Measurements from ENCODE around the gene SLC6A6. TPM values are rescaled to one million over a fixed set of nuclear protein-coding genes. Genes with fewer than 3 reads are reported as not detected.
"Not testable (repeated sequence)": the region's sequence is repeated elsewhere in the genome, so short reads cannot be mapped to it uniquely, and the experiment has no call there.

The SLC6A6 gene
- total and polyA plus RNA-seq, 4 donors, result 14.3 to 19.7 (median 16.9) TPM

GRCh38 chr3:14431917-14432834 lies 29.8 kb downstream of the SLC6A6 start:
- Histone ChIP-seq H3K27ac (ENCODE audit: low read depth, low read length) (no peak overlapping the region), H3K36me3 (ENCODE audit: control insufficient read depth, insufficient read depth, low read length) (peaks cover 10% of the 10 kb centered on the region), H3K4me3 (ENCODE audit: low read depth, low read length) (no peak overlapping the region), H3K9me3 (ENCODE audit: control insufficient read depth, insufficient read depth, low read length) (no peaks in the 10 kb centered on the region), H3K4me1 (ENCODE audit: control insufficient read depth, insufficient read depth, low read length) (peaks cover 57% of the 10 kb centered on the region), H3K27me3 (ENCODE audit: control insufficient read depth, insufficient read depth, low read length) (no peaks in the 10 kb centered on the region)
- DNase-seq (ENCODE audit: low read depth in 4 of 6, low spot score in 6 of 6), result peak in 1 of 6 donors; percentile 43
- WGBS (ENCODE audit: insufficient coverage), result 59% methylated on average over 14 of the region's 14 CpGs

- peaks cover 53% of the 10 kb centered on the region for H3K4me1 ChIP-seq (ENCODE audit: control insufficient read depth, insufficient read depth, low read length)
- no peaks in the 10 kb centered on the region for H3K9me3 ChIP-seq (ENCODE audit: control insufficient read depth, insufficient read depth, low read length)
- H3K27me3 ChIP-seq (ENCODE audit: control insufficient read depth, insufficient read depth, low read length), result no peaks in the 10 kb centered on the region
- H3K36me3 ChIP-seq (ENCODE audit: control insufficient read depth, insufficient read depth, low read length), result peaks cover 6% of the 10 kb centered on the region
- H3K27ac ChIP-seq (ENCODE audit: low read depth, low read length), result no peak overlapping the region
- no peak for DNase-seq (ENCODE audit: low read depth in 4 of 6, low spot score in 6 of 6)
- 91% methylated on average over 7 of the region's 8 CpGs for WGBS (ENCODE audit: insufficient coverage)
- H3K4me3 ChIP-seq (ENCODE audit: low read depth, low read length), result no peak overlapping the region
These were observed 30.7 kb downstream of the SLC6A6 start for GRCh38 chr3:14433106-14433505.

- peaks cover 53% of the 10 kb centered on the region for H3K4me1 ChIP-seq (ENCODE audit: control insufficient read depth, insufficient read depth, low read length)
- DNase-seq (ENCODE audit: low read depth in 4 of 6, low spot score in 6 of 6), result no peak
- H3K36me3 ChIP-seq (ENCODE audit: control insufficient read depth, insufficient read depth, low read length), result peaks cover 6% of the 10 kb centered on the region
- H3K9me3 ChIP-seq (ENCODE audit: control insufficient read depth, insufficient read depth, low read length), result no peaks in the 10 kb centered on the region
- no peak overlapping the region for H3K4me3 ChIP-seq (ENCODE audit: low read depth, low read length)
- WGBS (ENCODE audit: insufficient coverage), result 70% methylated on average over 3 of the region's 4 CpGs
- no peaks in the 10 kb centered on the region for H3K27me3 ChIP-seq (ENCODE audit: control insufficient read depth, insufficient read depth, low read length)
- H3K27ac ChIP-seq (ENCODE audit: low read depth, low read length), result no peak overlapping the region
These were observed 31.7 kb downstream of the SLC6A6 start for GRCh38 chr3:14434126-14434497.

GRCh38 chr3:14434498-14435151 lies 32.2 kb downstream of the SLC6A6 start:
- H3K27me3 ChIP-seq (ENCODE audit: control insufficient read depth, insufficient read depth, low read length), result no peaks in the 10 kb centered on the region
- no peaks in the 10 kb centered on the region for H3K9me3 ChIP-seq (ENCODE audit: control insufficient read depth, insufficient read depth, low read length)
- WGBS (ENCODE audit: insufficient coverage), result 61% methylated on average over 12 of the region's 12 CpGs
- H3K27ac ChIP-seq (ENCODE audit: low read depth, low read length), result no peak overlapping the region
- H3K36me3 ChIP-seq (ENCODE audit: control insufficient read depth, insufficient read depth, low read length), result peaks cover 6% of the 10 kb centered on the region
- no peak for DNase-seq (ENCODE audit: low read depth in 4 of 6, low spot score in 6 of 6)
- H3K4me3 ChIP-seq (ENCODE audit: low read depth, low read length), result no peak overlapping the region
- H3K4me1 ChIP-seq (ENCODE audit: control insufficient read depth, insufficient read depth, low read length), result peaks cover 58% of the 10 kb centered on the region

GRCh38 chr3:14435175-14436014 lies 33.0 kb downstream of the SLC6A6 start:
- H3K9me3 ChIP-seq (ENCODE audit: control insufficient read depth, insufficient read depth, low read length), result no peaks in the 10 kb centered on the region
- H3K4me1 ChIP-seq (ENCODE audit: control insufficient read depth, insufficient read depth, low read length), result peaks cover 66% of the 10 kb centered on the region
- WGBS (ENCODE audit: insufficient coverage), result 76% methylated on average over 16 of the region's 18 CpGs
- no peak for DNase-seq (ENCODE audit: low read depth in 4 of 6, low spot score in 6 of 6)
- no peak overlapping the region for H3K27ac ChIP-seq (ENCODE audit: low read depth, low read length)
- peaks cover 6% of the 10 kb centered on the region for H3K36me3 ChIP-seq (ENCODE audit: control insufficient read depth, insufficient read depth, low read length)
- no peaks in the 10 kb centered on the region for H3K27me3 ChIP-seq (ENCODE audit: control insufficient read depth, insufficient read depth, low read length)
- H3K4me3 ChIP-seq (ENCODE audit: low read depth, low read length), result no peak overlapping the region

GRCh38 chr3:14436954-14437281 lies 34.5 kb downstream of the SLC6A6 start:
- no peaks in the 10 kb centered on the region for H3K9me3 ChIP-seq (ENCODE audit: control insufficient read depth, insufficient read depth, low read length)
- no peaks in the 10 kb centered on the region for H3K27me3 ChIP-seq (ENCODE audit: control insufficient read depth, insufficient read depth, low read length)
- peaks cover 6% of the 10 kb centered on the region for H3K36me3 ChIP-seq (ENCODE audit: control insufficient read depth, insufficient read depth, low read length)
- no peak overlapping the region for H3K4me3 ChIP-seq (ENCODE audit: low read depth, low read length)
- H3K4me1 ChIP-seq (ENCODE audit: control insufficient read depth, insufficient read depth, low read length), result peaks cover 74% of the 10 kb centered on the region
- H3K27ac ChIP-seq (ENCODE audit: low read depth, low read length), result no peak overlapping the region
- DNase-seq (ENCODE audit: low read depth in 4 of 6, low spot score in 6 of 6), result no peak

GRCh38 chr3:14437705-14438104 lies 35.3 kb downstream of the SLC6A6 start:
- H3K4me1 ChIP-seq (ENCODE audit: control insufficient read depth, insufficient read depth, low read length), result peaks cover 66% of the 10 kb centered on the region
- H3K9me3 ChIP-seq (ENCODE audit: control insufficient read depth, insufficient read depth, low read length); H3K4me3 ChIP-seq (ENCODE audit: low read depth, low read length); H3K36me3 ChIP-seq (ENCODE audit: control insufficient read depth, insufficient read depth, low read length); H3K27ac ChIP-seq (ENCODE audit: low read depth, low read length); H3K27me3 ChIP-seq (ENCODE audit: control insufficient read depth, insufficient read depth, low read length); DNase-seq (ENCODE audit: low read depth in 4 of 6, low spot score in 6 of 6): not testable (repeated sequence)
- WGBS (ENCODE audit: insufficient coverage), result 90% methylated on average over 5 of the region's 8 CpGs

- no peak for DNase-seq (ENCODE audit: low read depth in 4 of 6, low spot score in 6 of 6)
- H3K9me3 ChIP-seq (ENCODE audit: control insufficient read depth, insufficient read depth, low read length), result no peaks in the 10 kb centered on the region
- H3K4me1 ChIP-seq (ENCODE audit: control insufficient read depth, insufficient read depth, low read length), result peaks cover 61% of the 10 kb centered on the region
- H3K27ac ChIP-seq (ENCODE audit: low read depth, low read length), result no peak overlapping the region
- H3K27me3 ChIP-seq (ENCODE audit: control insufficient read depth, insufficient read depth, low read length), result no peaks in the 10 kb centered on the region
- WGBS (ENCODE audit: insufficient coverage), result 93% methylated on average over 3 of the region's 3 CpGs
- no peak overlapping the region for H3K4me3 ChIP-seq (ENCODE audit: low read depth, low read length)
- peaks cover 3% of the 10 kb centered on the region for H3K36me3 ChIP-seq (ENCODE audit: control insufficient read depth, insufficient read depth, low read length)
These were observed 35.9 kb downstream of the SLC6A6 start for GRCh38 chr3:14438262-14438661.

- Histone ChIP-seq H3K4me1 (ENCODE audit: control insufficient read depth, insufficient read depth, low read length) (peaks cover 58% of the 10 kb centered on the region), H3K27ac (ENCODE audit: low read depth, low read length) (no peak overlapping the region), H3K9me3 (ENCODE audit: control insufficient read depth, insufficient read depth, low read length) (no peaks in the 10 kb centered on the region), H3K27me3 (ENCODE audit: control insufficient read depth, insufficient read depth, low read length) (no peaks in the 10 kb centered on the region), H3K36me3 (ENCODE audit: control insufficient read depth, insufficient read depth, low read length) (peaks cover 9% of the 10 kb centered on the region), H3K4me3 (ENCODE audit: low read depth, low read length) (no peak overlapping the region)
- WGBS (ENCODE audit: insufficient coverage), result 28% methylated on average over 3 of the region's 6 CpGs
- DNase-seq (ENCODE audit: low read depth in 4 of 6, low spot score in 6 of 6), result no peak
These were observed 36.5 kb downstream of the SLC6A6 start for GRCh38 chr3:14438929-14439328.
